Suprapubic skin (tissue), 3 donors: ENCODE measurements around the gene ITIH4.

ENCODE experiments used
- CTCF ChIP-seq, 2 donors: fragments of 200-600 bp in 1 of 2; fragments of 450-650 bp in 1 of 2; sonication (generic) in 1 of 2; IDR thresholded peaks; one replicate each; pipeline ENCODE4 v1.5.1; 2016 to 2019; ENCODE audit warnings: antibody characterized with exemption in 2 of 2, mild to moderate bottlenecking in 1 of 2, moderate library complexity in 1 of 2
- EP300 ChIP-seq: sonication (generic); formaldehyde crosslinking; IDR thresholded peaks from one replicate; pipeline ENCODE4 v1.6.1; 2017; ENCODE audit warnings: antibody characterized with exemption
- POLR2A ChIP-seq, 2 donors: fragments of 450-650 bp; IDR thresholded peaks; one replicate each; pipeline ENCODE4 v1.6.1; 2017; ENCODE audit warnings: antibody characterized with exemption in 2 of 2, mild to moderate bottlenecking in 2 of 2, moderate library complexity in 2 of 2

- TF ChIP-seq CTCF (IDR thresholded peaks at IDR 0.05), result no peak
- TF ChIP-seq POLR2A (IDR thresholded peaks at IDR 0.05), result no peak
- no peak for TF ChIP-seq EP300
These were observed 40.1 kb downstream of the ITIH4 start for GRCh38 chr3:52790337-52790736.
